OCI-LY3 (cell line): ENCODE measurements around the gene SAMD5.

Experiments
- H2AFZ ChIP-seq: fragments of 200-600, 300-600 bp; shearing (Covaris generic); 2 replicates; pipeline ENCODE4 v1.6.0; 2014; ENCODE audit warnings: antibody characterized with exemption, low read depth, low read length
- H3K27ac ChIP-seq: fragments of 200-600, 300-600 bp; sonication (generic); 2 replicates; pipeline ENCODE4 v1.5.1; 2014; ENCODE audit warnings: mild to moderate bottlenecking, low read length, moderate library complexity, mixed read lengths
- H3K27me3 ChIP-seq: fragments of 200-600, 300-600 bp; sonication (generic); 2 replicates; pipeline ENCODE4 v1.6.1; 2014; ENCODE audit warnings: low read depth, low read length, mixed read lengths
- H3K36me3 ChIP-seq: fragments of 200-600, 300-600 bp; sonication (generic); replicated peaks from 2 replicates; pipeline ENCODE3; 2014; ENCODE audit warnings: low read depth, low read length, mixed read lengths
- H3K4me1 ChIP-seq: fragments of 300-600, 200-600 bp; sonication (generic); 2 replicates; pipeline ENCODE4 v1.6.1; 2014; ENCODE audit warnings: low read length, mixed read lengths
- H3K4me2 ChIP-seq: fragments of 200-600, 300-600 bp; sonication (generic); 2 replicates; pipeline ENCODE4 v1.6.1; 2014; ENCODE audit warnings: low read length, mixed read lengths
- H3K4me3 ChIP-seq: fragments of 300-600, 200-600 bp; sonication (generic); 2 replicates; pipeline ENCODE4 v1.5.1; 2014; ENCODE audit warnings: antibody characterized with exemption, mild to moderate bottlenecking, low read length, moderate library complexity
- H3K79me2 ChIP-seq: fragments of 300-600, 200-600 bp; shearing (Covaris generic); 2 replicates; pipeline ENCODE4 v1.6.1; 2014; ENCODE audit warnings: mild to moderate bottlenecking, low read length, mixed read lengths
- H3K9ac ChIP-seq: fragments of 300-600, 200-600 bp; shearing (Covaris generic); 2 replicates; pipeline ENCODE4 v1.6.0; 2014; ENCODE audit warnings: mild to moderate bottlenecking, low read length, moderate library complexity
- H3K9me3 ChIP-seq: fragments of 200-600, 300-600 bp; shearing (Covaris generic); 2 replicates; pipeline ENCODE4 v1.6.1; 2014; ENCODE audit warnings: low read length, mixed read lengths; ENCODE audit not compliant: insufficient read depth
- H4K20me1 ChIP-seq: fragments of 200-600, 300-600 bp; sonication (generic); 2 replicates; pipeline ENCODE4 v1.6.1; 2016; ENCODE audit warnings: low read length, mixed read lengths; ENCODE audit not compliant: insufficient read depth
- CTCF ChIP-seq: fragments of 200-600, 300-600 bp; sonication (generic); IDR thresholded peaks from 2 replicates; pipeline ENCODE4 v1.5.1; 2014; ENCODE audit warnings: antibody characterized with exemption, low read length, low read depth
- EZH2phosphoT487 ChIP-seq: fragments of 200-600 bp; shearing (Covaris generic); IDR thresholded peaks from 2 replicates; pipeline ENCODE4 v1.6.1; 2018; ENCODE audit warnings: antibody characterized with exemption, mixed run types, low read depth

The SAMD5 gene

GRCh38 chr6:147588469-147588868 is 80.0 kb downstream of the SAMD5 start:
- H3K36me3 ChIP-seq, result no peaks in the 10 kb centered on the region
- H2AFZ ChIP-seq, result no peak overlapping the region
- TF ChIP-seq CTCF, result no peak
- no peak for TF ChIP-seq EZH2phosphoT487
- H3K9ac ChIP-seq, result no peak overlapping the region
- no peaks in the 10 kb centered on the region for H3K79me2 ChIP-seq
- no peak overlapping the region for H3K4me2 ChIP-seq
- H4K20me1 ChIP-seq, result no peaks in the 10 kb centered on the region
- H3K4me3 ChIP-seq, result no peak overlapping the region
- no peaks in the 10 kb centered on the region for H3K9me3 ChIP-seq
- H3K4me1 ChIP-seq, result no peaks in the 10 kb centered on the region
- H3K27ac ChIP-seq, result no peak overlapping the region
- no peaks in the 10 kb centered on the region for H3K27me3 ChIP-seq

- TF ChIP-seq CTCF, result no peak
- TF ChIP-seq EZH2phosphoT487, result no peak
- H3K36me3 ChIP-seq, result no peaks in the 10 kb centered on the region
- no peak overlapping the region for H3K4me2 ChIP-seq
- H3K4me1 ChIP-seq, result no peaks in the 10 kb centered on the region
- no peaks in the 10 kb centered on the region for H3K27me3 ChIP-seq
- H3K79me2 ChIP-seq, result no peaks in the 10 kb centered on the region
- H3K27ac ChIP-seq, result no peak overlapping the region
- H3K9me3 ChIP-seq, result no peaks in the 10 kb centered on the region
- H3K4me3 ChIP-seq, result no peak overlapping the region
- no peak overlapping the region for H2AFZ ChIP-seq
- H3K9ac ChIP-seq, result no peak overlapping the region
- no peaks in the 10 kb centered on the region for H4K20me1 ChIP-seq
Observed at GRCh38 chr6:147589739-147590250, 81.3 kb downstream of the SAMD5 start.

GRCh38 chr6:147595961-147596360 is 87.5 kb downstream of the SAMD5 start:
- no peak overlapping the region for H3K27ac ChIP-seq
- H3K4me3 ChIP-seq, result no peak overlapping the region
- H4K20me1 ChIP-seq, result no peaks in the 10 kb centered on the region
- H3K27me3 ChIP-seq, result no peaks in the 10 kb centered on the region
- no peak overlapping the region for H3K4me2 ChIP-seq
- H3K9me3 ChIP-seq, result no peaks in the 10 kb centered on the region
- TF ChIP-seq EZH2phosphoT487, result no peak
- no peak for TF ChIP-seq CTCF
- H3K79me2 ChIP-seq, result no peaks in the 10 kb centered on the region
- H3K36me3 ChIP-seq, result no peaks in the 10 kb centered on the region
- H3K9ac ChIP-seq, result no peak overlapping the region
- no peak overlapping the region for H2AFZ ChIP-seq
- no peaks in the 10 kb centered on the region for H3K4me1 ChIP-seq

- no peaks in the 10 kb centered on the region for H3K27me3 ChIP-seq
- no peak overlapping the region for H3K4me3 ChIP-seq
- no peaks in the 10 kb centered on the region for H3K79me2 ChIP-seq
- TF ChIP-seq CTCF (no peak), EZH2phosphoT487 (no peak)
- no peaks in the 10 kb centered on the region for H3K4me1 ChIP-seq
- no peak overlapping the region for H3K4me2 ChIP-seq
- H3K9ac ChIP-seq, result no peak overlapping the region
- no peaks in the 10 kb centered on the region for H3K36me3 ChIP-seq
- no peak overlapping the region for H2AFZ ChIP-seq
- no peaks in the 10 kb centered on the region for H3K9me3 ChIP-seq
- H3K27ac ChIP-seq, result no peak overlapping the region
- no peaks in the 10 kb centered on the region for H4K20me1 ChIP-seq
Observed at GRCh38 chr6:147603392-147604081, 95.0 kb downstream of the SAMD5 start.
